Testis (tissue), 2 donors: Measurements from ENCODE around the gene TLE5.

Experiments
- POLR2A ChIP-seq: fragments of 450-650 bp; IDR thresholded peaks from one replicate; pipeline ENCODE4 v1.6.1; 2017; ENCODE audit warnings: antibody characterized with exemption, mild to moderate bottlenecking, moderate library complexity
- TF ChIP-seq, protein P1 (sequence below), 3 experiments: fragments of 450-650 bp in 2 of 3; fragments of 200-600 bp in 1 of 3; sonication (generic) in 1 of 3; IDR thresholded peaks; one replicate each; pipeline ENCODE4 v1.5.1; 2016 to 2019; ENCODE audit warnings: antibody characterized with exemption in 3 of 3, mild to moderate bottlenecking in 2 of 3, moderate library complexity in 1 of 3

DNA sequence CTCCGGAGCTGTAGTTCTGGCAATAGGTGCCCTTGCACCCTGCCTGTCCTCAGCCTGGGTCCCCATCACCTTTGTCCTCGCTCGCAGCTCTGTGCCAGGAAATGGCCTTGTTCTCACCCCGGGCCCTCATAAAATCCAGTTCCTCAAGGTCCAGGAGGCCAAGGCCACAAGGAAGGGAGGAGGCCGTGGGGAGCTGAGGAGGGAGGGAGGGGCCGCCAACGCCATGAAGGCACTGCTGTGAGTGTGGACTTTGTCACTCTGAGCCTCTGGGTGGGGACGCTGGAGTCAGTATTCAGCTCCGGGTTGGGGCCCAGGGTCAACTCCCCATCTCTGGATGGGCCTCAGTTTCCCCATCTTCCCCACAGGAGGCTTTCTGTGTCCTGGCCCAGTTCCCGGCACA, 22.6 kb upstream of the TLE5 start:
- TF ChIP-seq, protein P1, sequence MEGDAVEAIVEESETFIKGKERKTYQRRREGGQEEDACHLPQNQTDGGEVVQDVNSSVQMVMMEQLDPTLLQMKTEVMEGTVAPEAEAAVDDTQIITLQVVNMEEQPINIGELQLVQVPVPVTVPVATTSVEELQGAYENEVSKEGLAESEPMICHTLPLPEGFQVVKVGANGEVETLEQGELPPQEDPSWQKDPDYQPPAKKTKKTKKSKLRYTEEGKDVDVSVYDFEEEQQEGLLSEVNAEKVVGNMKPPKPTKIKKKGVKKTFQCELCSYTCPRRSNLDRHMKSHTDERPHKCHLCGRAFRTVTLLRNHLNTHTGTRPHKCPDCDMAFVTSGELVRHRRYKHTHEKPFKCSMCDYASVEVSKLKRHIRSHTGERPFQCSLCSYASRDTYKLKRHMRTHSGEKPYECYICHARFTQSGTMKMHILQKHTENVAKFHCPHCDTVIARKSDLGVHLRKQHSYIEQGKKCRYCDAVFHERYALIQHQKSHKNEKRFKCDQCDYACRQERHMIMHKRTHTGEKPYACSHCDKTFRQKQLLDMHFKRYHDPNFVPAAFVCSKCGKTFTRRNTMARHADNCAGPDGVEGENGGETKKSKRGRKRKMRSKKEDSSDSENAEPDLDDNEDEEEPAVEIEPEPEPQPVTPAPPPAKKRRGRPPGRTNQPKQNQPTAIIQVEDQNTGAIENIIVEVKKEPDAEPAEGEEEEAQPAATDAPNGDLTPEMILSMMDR (IDR thresholded peaks at IDR 0.05) = no peak
- TF ChIP-seq POLR2A = no peak
